CD4-positive, alpha-beta T cell treated with Interleukin-15 for 1 hour (primary cell): ENCODE data around the gene SLC24A3.

Source experiments
- DNase-seq: peaks from one replicate; pipeline ENCODE4 v3.0.0-alpha.2; 2020

SLC24A3 gene

GRCh38 chr20:19520261-19520660 is 307.8 kb downstream of the SLC24A3 start:
- no peak for DNase-seq

DNA sequence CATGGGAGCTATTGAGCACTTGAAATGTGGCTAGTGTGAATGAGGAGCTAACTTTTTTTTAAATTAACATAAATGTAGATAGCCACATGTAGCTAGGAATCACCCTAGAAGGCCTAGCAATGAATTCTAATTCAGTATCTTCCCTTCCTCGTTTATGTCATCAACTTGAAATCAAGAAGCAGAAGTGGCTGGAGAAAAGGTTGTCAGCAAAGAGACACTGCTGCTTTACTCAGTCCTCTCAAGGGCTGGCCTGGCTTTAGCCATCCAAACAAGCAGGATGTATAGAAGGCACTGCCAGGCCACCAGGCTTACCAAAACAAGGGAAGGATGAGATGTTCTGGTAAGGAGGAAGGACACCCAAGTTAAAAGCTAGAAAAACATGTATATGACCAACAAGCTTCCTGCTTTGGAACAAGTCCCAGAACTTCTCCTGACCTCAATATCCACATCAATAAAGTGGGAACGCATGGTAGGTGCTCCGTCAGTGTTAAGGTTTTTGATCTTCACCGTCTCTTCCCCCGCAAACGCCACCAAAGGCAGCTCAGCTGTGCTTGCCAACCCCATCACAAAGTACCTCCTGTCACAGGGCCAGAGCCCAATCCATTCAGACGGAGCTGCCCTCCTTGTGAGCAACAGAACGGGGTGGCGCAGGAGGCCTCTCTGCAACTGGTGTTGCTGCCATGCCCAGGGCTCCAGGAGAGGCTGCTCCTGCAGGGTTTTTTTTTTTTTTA is 309.8 kb downstream of the SLC24A3 start:
- DNase-seq = no peak

- no peak for DNase-seq
Observed at GRCh38 chr20:19522836-19523590, 310.6 kb downstream of the SLC24A3 start.

GRCh38 chr20:19524691-19525090 is 312.2 kb downstream of the SLC24A3 start:
- no peak for DNase-seq

- DNase-seq = no peak
Observed at GRCh38 chr20:19527509-19527908, 315.1 kb downstream of the SLC24A3 start.

- DNase-seq = no peak
Observed at GRCh38 chr20:19528286-19529030, 316.0 kb downstream of the SLC24A3 start.

DNA sequence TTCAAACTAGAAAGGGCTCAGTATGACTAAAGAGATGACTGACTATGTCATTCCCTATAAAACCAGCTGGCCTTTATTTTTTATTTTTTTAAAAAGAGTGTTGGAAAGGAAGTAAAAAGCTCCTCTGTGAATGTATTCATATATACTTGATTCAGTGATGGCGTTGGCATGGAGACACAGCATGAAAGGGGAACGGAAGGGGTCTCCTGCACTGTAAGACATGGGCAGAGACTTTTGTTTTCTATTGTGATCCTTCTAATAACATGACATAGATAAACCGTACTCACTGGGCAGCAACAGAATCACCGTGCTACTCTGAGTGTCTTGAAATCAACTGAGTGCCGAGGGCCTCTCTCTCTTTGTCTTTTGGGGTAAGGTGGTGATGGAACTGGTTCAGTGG is 317.6 kb downstream of the SLC24A3 start:
- DNase-seq = no peak

GRCh38 chr20:19531446-19531845 is 319.0 kb downstream of the SLC24A3 start:
- DNase-seq = no peak

DNA sequence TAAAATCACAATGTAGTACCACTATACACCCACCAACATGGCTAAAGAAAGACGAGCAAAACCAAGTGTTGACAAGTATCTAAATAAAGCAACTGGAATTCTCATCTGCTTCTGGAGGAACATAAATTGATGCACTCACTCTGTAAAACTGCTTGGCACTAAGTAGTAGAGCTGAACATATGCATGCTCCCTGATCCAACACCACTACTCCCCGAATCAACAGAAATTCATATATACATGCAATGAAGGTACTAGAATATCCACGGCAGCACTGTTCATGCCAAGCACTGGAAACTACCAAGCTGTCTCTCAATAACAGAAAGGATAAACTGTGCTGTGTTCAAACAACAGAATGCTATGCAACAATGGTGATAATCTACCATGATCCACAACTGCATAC is 326.1 kb downstream of the SLC24A3 start:
- no peak for DNase-seq

GRCh38 chr20:19539191-19539590 is 326.7 kb downstream of the SLC24A3 start:
- no peak for DNase-seq

DNA sequence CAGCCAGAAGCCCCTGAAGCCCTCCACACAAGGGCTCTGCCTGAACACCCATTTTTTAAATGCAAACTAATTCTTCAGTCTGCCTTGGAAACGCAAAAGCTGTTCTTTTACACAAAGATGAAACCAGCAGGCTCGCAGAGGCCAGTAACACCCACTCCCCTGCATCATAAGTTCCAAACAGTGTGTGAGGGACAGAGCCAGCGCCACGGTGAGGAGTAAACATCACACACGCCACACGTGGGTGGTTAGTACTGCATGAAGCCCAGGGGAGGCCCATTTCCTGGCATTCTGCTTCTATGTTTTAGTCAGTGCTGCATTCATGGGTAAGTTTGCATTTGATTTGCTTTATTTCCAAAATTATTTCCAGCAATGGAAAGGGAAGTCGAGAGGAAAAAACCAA is 327.9 kb downstream of the SLC24A3 start:
- DNase-seq = no peak

DNA sequence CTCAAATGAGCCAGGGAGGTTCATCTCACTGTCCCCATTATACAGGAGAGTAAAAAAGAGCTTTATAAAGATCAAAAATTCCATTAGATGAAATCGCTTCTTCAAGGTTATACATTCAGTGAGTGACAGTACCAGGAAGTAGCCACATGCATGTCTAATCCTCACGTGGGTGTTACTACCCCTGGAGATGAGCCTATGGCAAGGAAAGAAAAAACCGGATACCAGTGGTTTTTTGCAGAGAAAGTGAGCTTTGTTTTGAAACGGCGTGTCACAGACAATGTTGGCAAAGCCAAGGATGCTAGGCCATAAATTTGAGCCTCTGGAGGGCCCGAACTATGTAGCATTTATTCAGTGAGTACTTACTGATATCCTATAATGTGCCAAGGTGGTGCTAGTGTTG is 330.7 kb downstream of the SLC24A3 start:
- DNase-seq = no peak

DNA sequence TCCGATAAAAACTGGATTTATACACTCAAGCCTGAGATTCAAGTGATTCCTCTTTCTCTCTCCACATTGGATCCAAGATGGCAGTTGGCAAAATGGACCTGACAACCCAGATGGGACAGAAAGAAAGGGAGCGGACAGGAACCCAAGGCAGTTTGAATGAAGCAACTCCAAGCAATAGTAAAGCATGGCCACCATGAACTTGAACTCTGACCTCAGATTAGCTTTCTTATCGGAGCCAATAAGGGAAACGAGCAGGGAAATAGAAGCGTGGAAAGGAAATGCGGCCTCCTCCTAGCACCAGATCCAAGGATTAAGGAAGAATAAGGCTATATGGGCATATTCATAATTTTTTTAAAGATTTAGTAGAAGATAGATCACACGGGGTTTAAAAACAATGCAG is 332.2 kb downstream of the SLC24A3 start:
- no peak for DNase-seq

GRCh38 chr20:19546648-19547047 is 334.2 kb downstream of the SLC24A3 start:
- no peak for DNase-seq

- DNase-seq = no peak
Observed at GRCh38 chr20:19547547-19547946, 335.1 kb downstream of the SLC24A3 start.

GRCh38 chr20:19549896-19550295 is 337.5 kb downstream of the SLC24A3 start:
- no peak for DNase-seq

GRCh38 chr20:19552221-19553180 is 340.1 kb downstream of the SLC24A3 start:
- no peak for DNase-seq

DNA sequence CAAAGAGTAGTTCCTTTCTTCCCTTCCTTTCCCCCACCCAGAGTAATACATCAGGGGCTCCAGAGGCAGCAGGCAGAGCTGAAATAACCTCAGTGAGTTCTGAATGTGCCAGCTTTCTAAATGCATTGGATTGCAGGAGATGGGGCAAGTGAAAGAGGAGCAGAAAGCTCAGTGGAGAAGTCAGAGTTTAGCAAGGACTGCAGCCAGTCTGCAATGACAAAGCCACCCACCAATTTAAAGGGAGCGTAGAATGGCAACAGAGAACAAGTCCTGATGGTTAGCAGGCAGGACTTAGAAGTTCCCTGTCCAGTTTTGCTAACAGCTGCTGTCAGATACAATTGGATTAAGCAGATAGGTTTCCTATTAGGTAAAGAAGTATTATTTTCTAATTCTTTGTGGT is 342.2 kb downstream of the SLC24A3 start:
- DNase-seq = no peak

GRCh38 chr20:19555726-19556125 is 343.3 kb downstream of the SLC24A3 start:
- DNase-seq = no peak

DNA sequence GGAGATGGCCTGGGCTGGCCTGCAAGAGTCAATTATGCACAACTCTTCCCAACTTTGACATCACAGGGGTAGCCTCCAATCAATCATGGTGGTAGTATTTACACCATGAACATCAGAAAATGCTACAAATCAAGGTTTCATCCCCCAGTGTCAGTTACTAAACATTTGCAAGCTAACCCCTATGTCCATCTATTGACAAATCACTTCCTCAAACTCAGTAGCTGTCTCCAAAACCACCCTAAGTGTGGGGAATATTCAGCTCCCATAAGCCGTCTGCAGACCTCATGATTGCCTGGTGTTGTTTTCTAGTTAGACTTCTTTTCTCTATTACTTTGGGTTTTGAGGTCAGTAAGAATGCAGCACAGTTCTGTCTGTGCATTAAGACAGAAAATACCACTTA is 344.8 kb downstream of the SLC24A3 start:
- no peak for DNase-seq

DNA sequence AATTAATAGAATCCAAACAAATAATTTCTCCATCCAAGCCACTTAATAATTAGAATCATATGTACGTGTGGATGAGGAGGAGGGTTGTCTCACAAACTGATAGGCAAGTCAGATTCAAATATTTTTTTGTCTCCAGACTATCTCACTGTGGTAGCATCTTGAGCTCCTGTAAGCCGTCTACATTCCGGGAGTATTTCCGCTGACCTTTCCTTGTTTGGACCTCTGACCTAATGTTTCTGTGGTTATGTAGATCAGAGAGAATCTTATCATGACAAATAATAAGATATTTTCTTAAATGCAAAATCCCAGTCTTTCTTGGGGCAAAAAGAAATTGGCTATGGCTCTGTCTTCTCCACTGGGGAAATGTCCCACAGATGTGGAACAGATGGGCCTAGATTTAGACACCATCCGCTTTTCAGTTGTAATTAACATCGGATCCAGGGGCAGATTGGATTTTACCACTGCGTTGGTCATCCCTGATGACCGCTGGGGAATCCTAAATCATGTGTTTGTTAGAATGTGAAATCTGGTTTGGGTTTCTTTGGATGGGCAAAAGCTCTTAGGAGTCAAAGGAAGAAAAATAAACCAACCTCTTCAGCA is 348.5 kb downstream of the SLC24A3 start:
- no peak for DNase-seq

- no peak for DNase-seq
Observed at GRCh38 chr20:19562426-19562825, 350.0 kb downstream of the SLC24A3 start.
